Osteocyte (in vitro differentiated cells): ENCODE results near the gene NCF4. TPM values are rescaled to one million over a fixed set of nuclear protein-coding genes. Genes with fewer than 3 reads are reported as not detected.

Experiments
- DNase-seq: peaks from one replicate; pipeline ENCODE4 v3.0.0; 2021; ENCODE audit warnings: mixed read lengths; ENCODE audit not compliant: unreplicated experiment; ENCODE audit errors: extremely low spot score
- H3K27ac Mint-ChIP-seq: one replicate; pipeline ENCODE4 v1.8.0; 2021; ENCODE audit warnings: mild to moderate bottlenecking, mixed read lengths; ENCODE audit not compliant: unreplicated experiment
- H3K27me3 Mint-ChIP-seq: one replicate; pipeline ENCODE4 v1.8.0; 2021; ENCODE audit warnings: mixed read lengths; ENCODE audit not compliant: unreplicated experiment
- H3K36me3 Mint-ChIP-seq: one replicate; pipeline ENCODE4 v1.8.0; 2021; ENCODE audit warnings: mixed read lengths; ENCODE audit not compliant: unreplicated experiment
- H3K4me1 Mint-ChIP-seq: one replicate; pipeline ENCODE4 v1.8.0; 2021; ENCODE audit warnings: mixed read lengths; ENCODE audit not compliant: unreplicated experiment
- H3K4me3 Mint-ChIP-seq: one replicate; pipeline ENCODE4 v1.8.0; 2021; ENCODE audit warnings: mild to moderate bottlenecking, moderate library complexity, mixed read lengths; ENCODE audit not compliant: unreplicated experiment
- H3K9me3 Mint-ChIP-seq: one replicate; pipeline ENCODE4 v1.8.0; 2021; ENCODE audit warnings: mixed read lengths; ENCODE audit not compliant: unreplicated experiment
- total RNA-seq: library from RNA; stranded (reverse); gene quantifications from 2 replicates; pipeline ENCODE4 v1.2.1, GENCODE V29; 2021
- TF ChIP-seq, protein P1 (sequence below): fragments of 200-600 bp; sonication (generic); IDR thresholded peaks from 2 replicates; pipeline ENCODE4 v1.5.0; 2021; ENCODE audit warnings: antibody characterized with exemption, mild to moderate bottlenecking, moderate library complexity

The NCF4 gene
- total RNA-seq, 1 donor from 2014 or later: not detected

DNA sequence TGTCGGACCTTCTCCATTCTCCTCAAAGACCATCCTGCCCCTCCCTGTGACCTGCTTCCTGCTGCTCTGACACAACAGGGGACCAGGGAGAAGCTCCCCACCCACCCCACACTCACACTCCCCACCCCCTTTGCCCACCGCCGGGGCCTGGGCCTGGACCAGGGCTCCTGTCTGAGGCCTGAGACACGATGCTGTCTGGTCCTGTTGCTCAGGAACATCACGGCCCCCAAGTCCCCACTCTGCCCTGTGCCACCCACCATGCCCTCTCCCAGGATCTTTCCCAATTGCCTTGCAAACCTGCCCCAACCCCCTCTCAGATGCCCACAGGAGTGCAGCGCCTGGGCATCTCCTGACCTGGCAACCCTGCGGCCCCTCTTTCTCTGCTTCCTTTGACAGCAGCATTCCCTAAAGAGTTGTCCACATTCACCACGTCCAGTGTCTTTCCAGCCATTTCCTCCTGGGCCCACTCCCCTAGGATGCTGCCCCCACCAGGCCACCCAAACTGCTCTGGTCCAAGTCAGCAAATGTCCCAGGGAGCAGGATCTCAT, 63.4 kb downstream of the NCF4 start:
- Mint-ChIP-seq H3K4me3 (no peak overlapping the region), H3K4me1 (peaks cover 5% of the 10 kb centered on the region), H3K27ac (no peak overlapping the region), H3K9me3 (no peaks in the 10 kb centered on the region), H3K36me3 (no peaks in the 10 kb centered on the region), H3K27me3 (peaks cover 22% of the 10 kb centered on the region)
- DNase-seq: no peak
- TF ChIP-seq, protein P1, sequence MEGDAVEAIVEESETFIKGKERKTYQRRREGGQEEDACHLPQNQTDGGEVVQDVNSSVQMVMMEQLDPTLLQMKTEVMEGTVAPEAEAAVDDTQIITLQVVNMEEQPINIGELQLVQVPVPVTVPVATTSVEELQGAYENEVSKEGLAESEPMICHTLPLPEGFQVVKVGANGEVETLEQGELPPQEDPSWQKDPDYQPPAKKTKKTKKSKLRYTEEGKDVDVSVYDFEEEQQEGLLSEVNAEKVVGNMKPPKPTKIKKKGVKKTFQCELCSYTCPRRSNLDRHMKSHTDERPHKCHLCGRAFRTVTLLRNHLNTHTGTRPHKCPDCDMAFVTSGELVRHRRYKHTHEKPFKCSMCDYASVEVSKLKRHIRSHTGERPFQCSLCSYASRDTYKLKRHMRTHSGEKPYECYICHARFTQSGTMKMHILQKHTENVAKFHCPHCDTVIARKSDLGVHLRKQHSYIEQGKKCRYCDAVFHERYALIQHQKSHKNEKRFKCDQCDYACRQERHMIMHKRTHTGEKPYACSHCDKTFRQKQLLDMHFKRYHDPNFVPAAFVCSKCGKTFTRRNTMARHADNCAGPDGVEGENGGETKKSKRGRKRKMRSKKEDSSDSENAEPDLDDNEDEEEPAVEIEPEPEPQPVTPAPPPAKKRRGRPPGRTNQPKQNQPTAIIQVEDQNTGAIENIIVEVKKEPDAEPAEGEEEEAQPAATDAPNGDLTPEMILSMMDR: no peak

DNA sequence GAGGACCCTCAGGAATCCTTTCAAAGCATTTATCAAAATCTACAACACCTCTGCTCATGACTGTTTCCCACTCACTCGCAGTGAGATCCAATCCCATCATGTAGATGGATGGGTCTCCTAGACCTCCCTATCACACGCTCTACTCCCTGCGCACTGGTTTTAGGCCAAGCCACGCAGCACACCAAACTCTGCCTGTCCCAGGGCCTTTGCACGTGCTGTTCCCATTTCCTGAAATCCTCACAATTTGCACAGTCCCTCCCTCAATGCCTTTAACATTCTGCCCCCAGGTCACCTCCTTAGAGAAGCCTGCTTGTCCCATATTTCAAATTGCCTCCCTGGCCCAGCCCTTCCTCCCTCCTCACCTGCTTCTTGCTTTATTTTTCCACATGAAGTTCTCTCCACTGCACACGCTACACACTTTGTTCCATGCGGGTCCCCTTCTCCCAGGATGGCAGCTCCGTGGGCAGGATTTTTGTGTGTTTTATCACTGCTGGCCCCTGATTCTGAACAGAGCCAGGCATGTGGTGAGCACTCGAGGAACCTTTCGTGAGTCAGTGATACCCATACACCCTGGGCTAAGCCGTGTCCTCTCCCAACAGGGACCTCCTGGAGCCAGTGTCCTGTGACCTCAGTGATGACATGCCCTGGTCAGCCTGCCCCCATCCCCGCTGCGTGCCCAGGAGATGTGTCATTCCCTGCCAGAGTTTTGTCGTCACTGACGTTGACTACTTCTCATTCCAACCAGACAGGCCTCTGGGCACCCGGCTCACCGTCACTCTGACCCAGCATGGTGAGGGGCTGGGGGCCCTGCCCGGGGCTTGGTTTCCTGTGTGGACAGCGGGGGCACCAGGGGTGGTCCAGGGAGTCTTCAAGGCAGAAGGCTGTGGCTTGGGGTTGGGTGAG, 64.8 kb downstream of the NCF4 start:
- peaks cover 5% of the 10 kb centered on the region for H3K4me1 Mint-ChIP-seq
- H3K27me3 Mint-ChIP-seq: peaks cover 21% of the 10 kb centered on the region
- no peaks in the 10 kb centered on the region for H3K9me3 Mint-ChIP-seq
- no peak overlapping the region for H3K4me3 Mint-ChIP-seq
- H3K27ac Mint-ChIP-seq: no peak overlapping the region
- H3K36me3 Mint-ChIP-seq: no peaks in the 10 kb centered on the region
- DNase-seq: no peak
- TF ChIP-seq, protein P1: no peak

DNA sequence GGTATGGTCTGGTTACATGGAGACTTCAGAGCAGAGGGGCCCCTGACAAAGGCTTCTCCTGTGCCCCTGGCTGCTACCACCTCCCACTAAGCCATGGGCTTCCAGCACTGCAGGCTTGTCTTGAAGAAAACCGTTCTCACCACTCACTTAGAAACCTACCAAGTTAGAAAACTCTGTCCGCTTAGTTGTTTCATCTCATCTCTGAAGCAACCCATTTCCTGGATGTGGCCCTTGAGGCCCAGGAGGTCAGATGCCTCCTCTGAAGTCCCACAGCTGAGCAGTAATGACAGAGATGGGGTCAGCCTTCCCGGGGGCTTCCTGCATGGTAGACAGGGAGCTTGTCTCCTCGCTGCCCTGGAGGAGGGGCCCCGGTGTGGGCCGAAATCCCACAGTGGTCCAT, 65.5 kb downstream of the NCF4 start:
- H3K4me1 Mint-ChIP-seq: peaks cover 5% of the 10 kb centered on the region
- H3K36me3 Mint-ChIP-seq: no peaks in the 10 kb centered on the region
- no peak overlapping the region for H3K4me3 Mint-ChIP-seq
- H3K9me3 Mint-ChIP-seq: no peaks in the 10 kb centered on the region
- no peak overlapping the region for H3K27ac Mint-ChIP-seq
- TF ChIP-seq, protein P1: no peak
- no peak for DNase-seq
- H3K27me3 Mint-ChIP-seq: peaks cover 28% of the 10 kb centered on the region

DNA sequence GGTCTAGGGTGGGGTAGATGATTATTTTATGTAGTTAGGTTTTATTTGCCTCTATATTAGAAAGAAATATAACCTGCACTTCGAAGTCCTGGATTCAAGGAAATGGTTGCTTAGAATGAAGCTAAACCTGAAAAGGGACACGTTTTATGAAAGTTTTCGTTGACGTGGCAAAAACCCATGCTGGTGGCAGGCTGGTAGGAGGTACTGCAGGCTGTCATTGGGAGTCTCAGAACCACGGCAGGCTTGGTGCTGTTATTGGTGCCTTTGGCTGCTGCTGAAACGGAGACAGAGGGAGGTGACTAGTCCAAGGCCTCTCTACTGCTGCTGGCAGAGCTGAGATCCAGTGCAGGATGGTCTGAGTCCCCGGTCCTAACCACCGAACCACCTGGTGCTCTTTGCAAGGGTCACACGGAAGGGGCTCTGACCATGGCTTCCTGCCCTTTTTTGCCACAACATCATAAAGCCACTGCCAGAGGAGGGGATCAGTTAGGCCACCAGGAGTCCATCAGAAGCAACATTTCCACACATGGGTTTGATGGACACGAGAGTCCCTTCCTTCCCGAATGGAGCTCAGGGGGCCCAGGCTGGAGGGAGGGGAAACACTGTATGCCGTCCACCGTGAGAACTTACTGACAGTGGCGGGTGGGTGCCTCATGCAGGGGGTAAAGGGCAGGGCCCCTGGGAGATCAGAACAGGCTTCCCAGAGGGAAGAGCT, 66.1 kb downstream of the NCF4 start:
- peaks cover 5% of the 10 kb centered on the region for H3K4me1 Mint-ChIP-seq
- no peaks in the 10 kb centered on the region for H3K9me3 Mint-ChIP-seq
- no peak for DNase-seq
- H3K36me3 Mint-ChIP-seq: no peaks in the 10 kb centered on the region
- no peak overlapping the region for H3K4me3 Mint-ChIP-seq
- H3K27ac Mint-ChIP-seq: no peak overlapping the region
- peaks cover 28% of the 10 kb centered on the region for H3K27me3 Mint-ChIP-seq
- TF ChIP-seq, protein P1: no peak

Other genes starting within 250 kb of the NCF4 start
- gene CACNG2, start 157.3 kb upstream of the NCF4 start, total RNA-seq: not detected in 2 replicates
- gene IFT27, start 84.9 kb upstream of the NCF4 start, total RNA-seq: 30.5 and 36.9 TPM in 2 replicates
- 0.94 TPM in 1 of 2 replicates, not detected in the other for gene PVALB, start 44.0 kb upstream of the NCF4 start, total RNA-seq
- gene CSF2RB, start 52.6 kb downstream of the NCF4 start, total RNA-seq: not detected in 2 replicates
- 20.5 and 21.1 TPM in 2 replicates for gene TST, start 158.4 kb downstream of the NCF4 start, total RNA-seq
- gene MPST, start 158.7 kb downstream of the NCF4 start, total RNA-seq: 57.4 and 65.1 TPM in 2 replicates
- gene KCTD17, start 190.7 kb downstream of the NCF4 start, total RNA-seq: 35.8 and 39.6 TPM in 2 replicates
- not detected in 2 replicates for gene TMPRSS6, start 248.7 kb downstream of the NCF4 start, total RNA-seq